Head of caudate nucleus (tissue), 42 donors: Measurements from ENCODE around the gene RGL2.

Source experiments
- DNase-seq, 42 donors: peaks; one replicate each; pipeline versions ENCODE4 v3.0.0 to v3.0.0-alpha.2; 2020 to 2021; ENCODE audit warnings: mixed read lengths in 7 of 42
- intact Hi-C: fragments of 100-400 bp; cut with DNase I; formaldehyde crosslinking; loops from one replicate; pipeline ENCODE4 v1.15.0; 2022

Gene RGL2

GRCh38 chr6:33251395-33252012 is 47.2 kb downstream of the RGL2 start:
- intact Hi-C loops, result no loop called here

GRCh38 chr6:33250731-33251130 is 48.0 kb downstream of the RGL2 start:
- DNase-seq, result no peak
- intact Hi-C loops, result no loop called here

More at GRCh38 chr6:33251395-33252012, 47.2 kb downstream of the RGL2 start:
- no peak for DNase-seq

- DNase-seq, result peak in 4 of 42 donors; percentile 7 to 29 (median 16)
- intact Hi-C loops, result loop anchor here (2.0 to 10.0 kb wide), 5 partner anchors 37 to 235 kb away; partner anchors contain the start of genes HSD17B8, RXRB and SLC39A7
These were observed 48.8 kb downstream of the RGL2 start for GRCh38 chr6:33249732-33250630.

GRCh38 chr6:33248932-33249731 is 49.6 kb downstream of the RGL2 start:
- intact Hi-C loops, result loop anchor here (2.0 to 10.0 kb wide), 5 partner anchors 36 to 234 kb away; partner anchors contain the start of genes HSD17B8, RXRB and SLC39A7
- peak; percentile 90 to 99 (median 98) for DNase-seq

- DNase-seq, result peak in 1 of 42 donors; percentile 42
- intact Hi-C loops, result loop anchor here (2.0 to 10.0 kb wide), 5 partner anchors 36 to 234 kb away; partner anchors contain the start of genes HSD17B8, RXRB and SLC39A7
These were observed 50.2 kb downstream of the RGL2 start for GRCh38 chr6:33248643-33248931.

GRCh38 chr6:33247977-33248642 is 50.6 kb downstream of the RGL2 start:
- intact Hi-C loops, result loop anchor here (2.0 to 10.0 kb wide), 5 partner anchors 35 to 233 kb away; partner anchors contain the start of genes HSD17B8, RXRB and SLC39A7
- peak; percentile 78 to 98 (median 92) for DNase-seq

GRCh38 chr6:33243476-33243875 is 55.3 kb downstream of the RGL2 start:
- DNase-seq, result no peak
- intact Hi-C loops, result loop anchor here (10.0 kb wide), 1 partner anchor 229 kb away; no protein-coding TSS in a partner anchor

GRCh38 chr6:33241968-33242367 is 56.8 kb downstream of the RGL2 start:
- intact Hi-C loops, result loop anchor here (10.0 kb wide), 1 partner anchor 227 kb away; no protein-coding TSS in a partner anchor
- no peak for DNase-seq
